Neutrophil (primary cell): ENCODE data around the gene ZNF644.
"Not testable (repeated sequence)": the region's sequence is repeated elsewhere in the genome, so short reads cannot be mapped to it uniquely, and the experiment has no call there.

Source experiments
- H3K27ac ChIP-seq: fragments of 200-600 bp; sonication (generic); 2 replicates; pipeline ENCODE4 v1.5.1; 2016; ENCODE audit warnings: mild to moderate bottlenecking, moderate library complexity
- H3K27me3 ChIP-seq: fragments of 200-600 bp; sonication (generic); 2 replicates; pipeline ENCODE4 v1.6.0; 2016; ENCODE audit warnings: mild to moderate bottlenecking
- H3K36me3 ChIP-seq: fragments of 200-600 bp; sonication (generic); 2 replicates; pipeline ENCODE4 v1.5.1; 2017
- H3K4me1 ChIP-seq, 2 experiments: fragments of 200-600 bp in 1 of 2; sonication (generic) in 1 of 2; 1 replicate in 1 of 2; 2 replicates in 1 of 2; pipeline versions ENCODE4 v1.5.1 to v1.6.1; 2013 to 2016; ENCODE audit warnings: low read depth in 1 of 2, low read length in 1 of 2, mild to moderate bottlenecking in 1 of 2, moderate library complexity in 1 of 2; ENCODE audit not compliant: control insufficient read depth in 1 of 2, insufficient read depth in 1 of 2
- H3K4me3 ChIP-seq, 2 experiments: fragments of 200-600 bp in 1 of 2; sonication (generic) in 1 of 2; 1 replicate in 1 of 2; 2 replicates in 1 of 2; pipeline ENCODE4 v1.5.1; 2013 to 2016; ENCODE audit warnings: low read depth in 1 of 2, low read length in 1 of 2, mild to moderate bottlenecking in 1 of 2, moderate library complexity in 1 of 2
- H3K9me3 ChIP-seq: fragments of 200-600 bp; sonication (generic); 2 replicates; pipeline ENCODE4 v1.5.1; 2016
- TF ChIP-seq, protein P1 (sequence below): fragments of 200-600 bp; sonication (generic); IDR thresholded peaks from 2 replicates; pipeline ENCODE4 v1.5.1; 2016; ENCODE audit warnings: antibody characterized with exemption

Gene ZNF644

DNA sequence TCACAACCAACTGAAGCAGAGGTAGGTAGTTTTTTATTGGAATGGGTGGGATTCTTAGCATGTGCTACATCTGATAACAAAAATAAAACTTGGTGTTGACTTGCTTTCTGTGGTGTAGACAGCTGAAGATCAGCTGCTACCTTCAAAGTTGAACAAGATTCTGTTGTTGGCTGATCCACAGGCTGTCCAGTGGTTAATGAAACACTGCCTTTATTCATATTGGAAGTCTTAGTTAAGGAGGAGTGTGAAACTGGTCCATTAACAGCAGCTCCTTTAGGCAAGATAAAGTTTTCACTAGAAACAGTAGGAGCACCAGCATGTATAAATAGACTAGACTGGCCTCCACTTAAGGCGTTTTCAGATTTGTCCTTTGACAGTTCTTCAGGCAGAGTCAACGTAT lies 81.1 kb downstream of the ZNF644 start:
- H3K27me3 ChIP-seq, result no peaks in the 10 kb centered on the region
- peaks cover 20% of the 10 kb centered on the region for H3K36me3 ChIP-seq
- TF ChIP-seq, protein P1, sequence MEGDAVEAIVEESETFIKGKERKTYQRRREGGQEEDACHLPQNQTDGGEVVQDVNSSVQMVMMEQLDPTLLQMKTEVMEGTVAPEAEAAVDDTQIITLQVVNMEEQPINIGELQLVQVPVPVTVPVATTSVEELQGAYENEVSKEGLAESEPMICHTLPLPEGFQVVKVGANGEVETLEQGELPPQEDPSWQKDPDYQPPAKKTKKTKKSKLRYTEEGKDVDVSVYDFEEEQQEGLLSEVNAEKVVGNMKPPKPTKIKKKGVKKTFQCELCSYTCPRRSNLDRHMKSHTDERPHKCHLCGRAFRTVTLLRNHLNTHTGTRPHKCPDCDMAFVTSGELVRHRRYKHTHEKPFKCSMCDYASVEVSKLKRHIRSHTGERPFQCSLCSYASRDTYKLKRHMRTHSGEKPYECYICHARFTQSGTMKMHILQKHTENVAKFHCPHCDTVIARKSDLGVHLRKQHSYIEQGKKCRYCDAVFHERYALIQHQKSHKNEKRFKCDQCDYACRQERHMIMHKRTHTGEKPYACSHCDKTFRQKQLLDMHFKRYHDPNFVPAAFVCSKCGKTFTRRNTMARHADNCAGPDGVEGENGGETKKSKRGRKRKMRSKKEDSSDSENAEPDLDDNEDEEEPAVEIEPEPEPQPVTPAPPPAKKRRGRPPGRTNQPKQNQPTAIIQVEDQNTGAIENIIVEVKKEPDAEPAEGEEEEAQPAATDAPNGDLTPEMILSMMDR, result no peak
- no peak overlapping the region for H3K27ac ChIP-seq
- no peaks in the 10 kb centered on the region for H3K9me3 ChIP-seq
- H3K4me3 ChIP-seq, result no peak overlapping the region
- no peaks in the 10 kb centered on the region for H3K4me1 ChIP-seq

GRCh38 chr1:90936731-90937130 lies 85.1 kb downstream of the ZNF644 start:
- Histone ChIP-seq H3K36me3 (peaks cover 30% of the 10 kb centered on the region), H3K27me3 (no peaks in the 10 kb centered on the region), H3K9me3 (no peaks in the 10 kb centered on the region), H3K4me1 (no peaks in the 10 kb centered on the region), H3K27ac (no peak overlapping the region), H3K4me3 (no peak overlapping the region)
- TF ChIP-seq, protein P1, result no peak

DNA sequence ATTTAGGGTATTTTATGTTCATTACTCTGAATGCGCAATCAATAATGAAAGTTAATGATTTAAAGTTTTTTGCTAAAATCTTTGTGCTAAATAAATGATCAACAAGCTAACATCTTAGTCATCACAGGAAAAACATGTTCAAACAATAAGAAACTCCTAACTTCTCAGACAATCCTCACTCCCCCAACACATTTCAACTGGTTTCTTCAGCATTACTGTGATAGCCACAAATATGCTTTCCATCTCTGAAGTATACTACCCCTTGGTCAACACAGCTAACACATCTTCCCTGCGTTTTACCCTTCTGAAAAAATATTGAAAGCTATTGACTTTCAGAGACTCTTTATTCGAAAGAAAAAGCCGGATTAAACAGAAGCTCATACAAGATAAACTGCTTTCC lies 85.8 kb downstream of the ZNF644 start:
- Histone ChIP-seq H3K27me3 (no peaks in the 10 kb centered on the region), H3K9me3 (no peaks in the 10 kb centered on the region), H3K36me3 (peaks cover 28% of the 10 kb centered on the region), H3K4me1 (no peaks in the 10 kb centered on the region), H3K4me3 (no peak overlapping the region), H3K27ac (no peak overlapping the region)
- TF ChIP-seq, protein P1, result no peak

GRCh38 chr1:90928231-90928630 lies 93.6 kb downstream of the ZNF644 start:
- H3K27ac ChIP-seq, H3K9me3 ChIP-seq, H3K27me3 ChIP-seq, H3K4me3 ChIP-seq, H3K36me3 ChIP-seq, H3K4me1 ChIP-seq: not testable (repeated sequence)

GRCh38 chr1:90927674-90928073 lies 94.2 kb downstream of the ZNF644 start:
- not testable (repeated sequence) for H3K27me3 ChIP-seq, H3K4me1 ChIP-seq, H3K9me3 ChIP-seq

GRCh38 chr1:90926971-90927370 lies 94.9 kb downstream of the ZNF644 start:
- H3K4me1 ChIP-seq, result peaks cover 0 to 9% of the 10 kb centered on the region in 2 experiments
- no peaks in the 10 kb centered on the region for H3K27me3 ChIP-seq
- no peak overlapping the region for H3K27ac ChIP-seq
- no peaks in the 10 kb centered on the region for H3K9me3 ChIP-seq
- no peak overlapping the region for H3K4me3 ChIP-seq
- TF ChIP-seq, protein P1, result no peak
- no peaks in the 10 kb centered on the region for H3K36me3 ChIP-seq

More at GRCh38 chr1:90927674-90928073, 94.2 kb downstream of the ZNF644 start:
- not testable (repeated sequence) for H3K36me3 ChIP-seq, H3K27ac ChIP-seq, H3K4me3 ChIP-seq
